SK-N-MC (cell line): ENCODE data around the gene TCF12.

Source experiments
- EZH2 ChIP-seq: fragments of 200-600 bp; sonication (generic); IDR thresholded peaks from one replicate; pipeline ENCODE4 v1.6.1; 2017; ENCODE audit warnings: antibody characterized with exemption
- POLR2AphosphoS5 ChIP-seq: IDR thresholded peaks from 2 replicates; pipeline ENCODE4 v1.6.1; 2012; ENCODE audit warnings: mild to moderate bottlenecking, low read depth, low read length, borderline replicate concordance

DNA sequence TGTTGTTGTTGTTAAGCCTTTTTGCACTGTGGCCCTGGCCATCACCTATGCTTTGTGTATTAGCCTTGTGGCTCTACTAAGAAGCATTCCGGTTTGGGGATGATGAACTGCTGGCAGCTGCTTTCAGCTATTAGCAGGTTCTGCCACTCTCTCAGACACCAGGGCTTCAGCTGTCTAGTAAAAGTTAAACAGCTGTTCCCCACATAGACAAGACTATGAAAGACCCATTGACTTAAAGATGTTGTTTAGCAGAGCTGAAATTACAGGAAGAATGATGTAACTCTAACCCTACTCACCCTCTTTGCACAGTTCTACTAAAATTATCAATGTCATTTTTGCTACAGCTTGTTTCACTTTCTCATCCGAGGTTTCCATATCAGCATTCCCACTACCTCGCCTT is 326.7 kb downstream of the TCF12 start:
- no peak for TF ChIP-seq POLR2AphosphoS5
- TF ChIP-seq EZH2: no peak
